HepG2 (cell line): ENCODE measurements around the gene ABI2. TPM values are rescaled to one million over a fixed set of nuclear protein-coding genes. Genes with fewer than 3 reads are reported as not detected.

Source experiments
- ATAC-seq: fragments of 200-7000 bp; cut with Tn5 transposase; 3 replicates; pipeline ENCODE4 v1.9.1; 2020; ENCODE audit warnings: mild to moderate bottlenecking, moderate library complexity
- BruUV-seq: library from RNA; stranded (reverse); fragments of 400-500 nt; replicated peaks from 2 replicates; lab custom pipeline; 2021; lab: Mats Ljungman, UMichigan
- CTCF ChIA-PET: fragments of 300-600 bp; formaldehyde crosslinking; extraction: SDS; loops from one replicate; lab custom pipeline; 2021; ENCODE audit warnings: low total read pairs, inconsistent platforms, low intra/inter-chr PET ratio; lab: Yijun Ruan, JAX
- POLR2A ChIA-PET: fragments of 350-600 bp; sonication (Branson Sonifier 250); formaldehyde crosslinking; loops from one replicate; lab custom pipeline; 2020; ENCODE audit warnings: antibody characterized with exemption, inconsistent platforms; lab: Yijun Ruan, JAX
- DNase-seq: peaks from one replicate; pipeline ENCODE4 v3.0.0-alpha.2; 2015; ENCODE audit warnings: low spot score
- FAIRE-seq: peaks from 3 replicates; lab custom pipeline; 2011; peaks lifted over from hg19 to GRCh38; lab: Jason Lieb, UNC
- H2AFZ ChIP-seq: one replicate; pipeline ENCODE4 v1.6.1; 2011; ENCODE audit warnings: low read length, inconsistent platforms
- H3K27ac ChIP-seq: fragments of 300-600 bp; 3 replicates; pipeline ENCODE4 v1.8.0; 2011; ENCODE audit warnings: mixed run types, mild to moderate bottlenecking, mixed read lengths, low read length, inconsistent platforms; ENCODE audit not compliant: insufficient read depth; ENCODE audit errors: extremely low read length
- H3K27me3 ChIP-seq, 2 experiments: fragments of 200-600 bp in 1 of 2; 2 replicates in 1 of 2; 3 replicates in 1 of 2; pipeline versions ENCODE4 v1.6.0 to v1.8.0; 2011; ENCODE audit warnings: low read length in 2 of 2, mild to moderate bottlenecking in 2 of 2, moderate library complexity in 2 of 2, inconsistent platforms in 1 of 2; ENCODE audit not compliant: insufficient read depth in 2 of 2, control insufficient read depth in 1 of 2
- H3K36me3 ChIP-seq, 2 experiments: fragments of 200-600 bp in 1 of 2; replicated peaks in 1 of 2; 2 replicates in 1 of 2; 3 replicates in 1 of 2; pipeline versions ENCODE4 v1.5.1 to v1.8.0; 2011; ENCODE audit warnings: low read length in 2 of 2, inconsistent platforms in 1 of 2; ENCODE audit not compliant: insufficient read depth in 2 of 2, control insufficient read depth in 1 of 2
- H3K4me1 ChIP-seq: 2 replicates; pipeline ENCODE4 v1.5.1; 2012; ENCODE audit warnings: low read length, inconsistent platforms; ENCODE audit not compliant: insufficient read depth
- H3K4me2 ChIP-seq: 2 replicates; pipeline ENCODE4 v1.6.0; 2011; ENCODE audit warnings: low read depth, low read length, inconsistent platforms
- H3K4me3 ChIP-seq, 3 experiments: fragments of 200-600 bp in 1 of 3; sonication (generic), shearing (Covaris generic) in 1 of 3; replicated peaks in 1 of 3; 2 replicates each; pipeline ENCODE4 v1.5.1; 2011 to 2016; ENCODE audit warnings: low read length in 3 of 3, inconsistent platforms in 2 of 3, low read depth in 2 of 3, mild to moderate bottlenecking in 2 of 3, control low read depth in 1 of 3, mixed read lengths in 1 of 3; ENCODE audit not compliant: insufficient read depth in 1 of 3
- H3K79me2 ChIP-seq: one replicate; pipeline ENCODE4 v1.6.1; 2011; ENCODE audit warnings: low read length, inconsistent platforms; ENCODE audit not compliant: insufficient read depth
- H3K9ac ChIP-seq: 2 replicates; pipeline ENCODE4 v1.6.0; 2011; ENCODE audit warnings: mild to moderate bottlenecking, low read depth, low read length, inconsistent platforms; ENCODE audit not compliant: insufficient read depth
- H3K9me3 ChIP-seq: 2 replicates; pipeline ENCODE4 v1.5.1; 2012; ENCODE audit warnings: mild to moderate bottlenecking, low read length
- H4K20me1 ChIP-seq: 2 replicates; pipeline ENCODE4 v1.6.0; 2011; ENCODE audit warnings: inconsistent platforms, mild to moderate bottlenecking, low read length, moderate library complexity; ENCODE audit not compliant: insufficient read depth
- CEBPB ChIP-seq: IDR thresholded peaks from 2 replicates; pipeline ENCODE4 v1.6.1; 2011; ENCODE audit warnings: low read depth, low read length, improper control_type of control experiment, borderline replicate concordance
- CEBPG ChIP-seq: IDR thresholded peaks from 2 replicates; pipeline ENCODE4 v1.6.1; 2016
- GMEB1 ChIP-seq: sonication (generic); formaldehyde crosslinking; IDR thresholded peaks from 2 replicates; pipeline ENCODE4 v1.5.1; 2020; ENCODE audit warnings: missing genetic modification reagents, mild to moderate bottlenecking, borderline replicate concordance
- NFIC ChIP-seq: IDR thresholded peaks from 2 replicates; pipeline ENCODE4 v1.6.1; 2012; ENCODE audit warnings: mild to moderate bottlenecking, low read length, inconsistent platforms
- POLR2AphosphoS2 ChIP-seq: IDR thresholded peaks from 2 replicates; pipeline ENCODE4 v1.6.1; 2011; ENCODE audit warnings: low read depth, low read length, improper control_type of control experiment
- SNAI1 ChIP-seq: sonication (generic); formaldehyde crosslinking; IDR thresholded peaks from 2 replicates; pipeline ENCODE4 v1.5.0; 2020; ENCODE audit warnings: mild to moderate bottlenecking, missing genetic modification reagents, borderline replicate concordance
- SRSF9 ChIP-seq: fragments of 200-400 bp; formaldehyde crosslinking; IDR thresholded peaks from 2 replicates; pipeline ENCODE4 v1.6.1; 2018; ENCODE audit warnings: borderline replicate concordance, mild to moderate bottlenecking, low read depth, low read length; ENCODE audit not compliant: insufficient read depth, poor library complexity, severe bottlenecking
- ZNF33A ChIP-seq: sonication (generic); formaldehyde crosslinking; IDR thresholded peaks from 2 replicates; pipeline ENCODE4 v1.5.1; 2020; ENCODE audit warnings: missing genetic modification reagents, mild to moderate bottlenecking, moderate library complexity, borderline replicate concordance
- ZNF432 ChIP-seq: sonication (generic); formaldehyde crosslinking; IDR thresholded peaks from 2 replicates; pipeline ENCODE4 v1.5.0; 2020; ENCODE audit warnings: missing genetic modification reagents, mild to moderate bottlenecking, borderline replicate concordance
- ZNF530 ChIP-seq: sonication (generic); formaldehyde crosslinking; IDR thresholded peaks from 2 replicates; pipeline ENCODE4 v1.5.0; 2020; ENCODE audit warnings: low read depth, mild to moderate bottlenecking, missing genetic modification reagents
- ZNF570 ChIP-seq: sonication (generic); formaldehyde crosslinking; IDR thresholded peaks from 2 replicates; pipeline ENCODE4 v1.4.0; 2020; ENCODE audit warnings: mild to moderate bottlenecking, missing genetic modification reagents, borderline replicate concordance
- ZNF775 ChIP-seq: sonication (generic); formaldehyde crosslinking; IDR thresholded peaks from 2 replicates; pipeline ENCODE4 v1.4.0; 2020; ENCODE audit warnings: missing genetic modification reagents, mild to moderate bottlenecking, moderate library complexity, borderline replicate concordance
- in situ Hi-C: cut with HindIII; loops from 2 replicates; pipeline ENCODE4 v1.10.0; 2017; ENCODE audit warnings: low pct_unique_long_range_greater_than_20kb; ENCODE audit not compliant: extremely low pct_ligation_motif_present
- intact Hi-C: fragments of 100-400 bp; cut with micrococcal nuclease; formaldehyde crosslinking; loops from one replicate; pipeline ENCODE4 v1.10.0; 2022; ENCODE audit not compliant: unreplicated experiment
- polyA plus RNA-seq, 8 experiments: library from polyadenylated mRNA; depleted of rRNA in 3 of 8; stranded (reverse) in 7 of 8; unstranded in 1 of 8; fragments of >200 nt; fragmentation: Illumina TruSeq in 4 of 8; extraction: Trizol in 4 of 8; gene quantifications; 2 replicates each; pipeline versions ENCODE4 v1.2.1 to v1.2.3, GENCODE V29; 2011 to 2016; ENCODE audit warnings: low read depth in 4 of 8, missing spikeins in 1 of 8, mixed read lengths in 1 of 8; ENCODE audit not compliant: insufficient read depth in 1 of 8
- total RNA-seq, 5 experiments: library from RNA; depleted of rRNA; stranded (reverse); fragments of >200 nt; fragmentation: Illumina TruSeq; extraction: Trizol; gene quantifications; 2 replicates each; pipeline ENCODE4 v1.2.3, GENCODE V29; 2016; ENCODE audit warnings: low read depth in 1 of 5

The ABI2 gene
- total and polyA plus RNA-seq, 2 of the 13 experiments (the other 11 are each of a cell fraction or from before 2014, with no cell fraction given) = 28.4 to 32.4 TPM

- TF ChIP-seq GMEB1 (no peak), NFIC (no peak), ZNF33A (no peak), SNAI1 (CRISPR knock-in tag) (no peak), ZNF530 (CRISPR knock-in tag) (no peak), POLR2AphosphoS2 (no peak), ZNF432 (CRISPR knock-in tag) (no peak), ZNF775 (CRISPR knock-in tag) (no peak), SRSF9 (no peak)
Observed at GRCh38 chr2:203328760-203329540, 756 bp downstream of the ABI2 start (continued).

GRCh38 chr2:203330434-203330833 is 2.2 kb downstream of the ABI2 start:
- POLR2A ChIA-PET = interaction anchor here (0.6 kb wide), 1 partner anchor 21 kb away, joined by 4 read pairs; no protein-coding TSS in a partner anchor
- in situ Hi-C loops = no loop called here
- no peaks in the 10 kb centered on the region for H3K9me3 ChIP-seq
- H3K27me3 ChIP-seq = peaks cover 0 to 2% of the 10 kb centered on the region in 2 experiments; a peak in 1 of 5 replicates
- no peak overlapping the region for H3K27ac ChIP-seq
- ATAC-seq (no peak), DNase-seq (no peak), FAIRE-seq (no peak)
- BruUV-seq = no TSS peak
- H3K9ac ChIP-seq = peak overlapping the region; percentile 37; the same call in 1 of the 2 replicates
- no peak overlapping the region for H2AFZ ChIP-seq
- H3K79me2 ChIP-seq = peaks cover 65% of the 10 kb centered on the region
- peaks cover 9% of the 10 kb centered on the region for H4K20me1 ChIP-seq
- TF ChIP-seq CEBPG (CRISPR knock-in tag) = peak; percentile 78
- no peak for TF ChIP-seq ZNF570 (CRISPR knock-in tag)
- TF ChIP-seq CEBPB = peak; percentile 88
- H3K4me3 ChIP-seq = peak overlapping the region in 2 of 3 experiments; percentile 97 to 100; a peak in 1 of 6 replicates
- intact Hi-C loops = loop anchor here (5.0 kb wide), 1 partner anchor 122 kb away; no protein-coding TSS in a partner anchor
- 0 out of 5 replicates have a peak, but pooled peaks cover 2% of the 10 kb centered on the region in 2 experiments for H3K36me3 ChIP-seq
- peak overlapping the region; percentile 74 for H3K4me2 ChIP-seq
- peaks cover 34% of the 10 kb centered on the region for H3K4me1 ChIP-seq
- CTCF ChIA-PET = no interaction called here
